Iris pigment epithelial cell (primary cell): ENCODE data around the gene SLC44A3.
A peak's percentile ranks its signal among the peaks of the same experiment; 100 is the strongest.

ENCODE experiments used
- DNase-seq: peaks from one replicate; pipeline ENCODE4 v3.0.0-alpha.2; 2011; ENCODE audit warnings: low read depth

SLC44A3 gene

GRCh38 chr1:94819945-94820746, at the start of gene SLC44A3:
Gene SLC44A3 (plus strand): TSS chr1:94820357. CDS start chr1:94820452, 95 bp downstream.
- peak; percentile 45 for DNase-seq

GRCh38 chr1:94772230-94772641, 47.9 kb upstream of the SLC44A3 start:
- DNase-seq = peak; percentile 99

GRCh38 chr1:94772845-94773244, 47.3 kb upstream of the SLC44A3 start:
- DNase-seq = no peak

- DNase-seq = no peak
Observed at GRCh38 chr1:94773296-94773809, 46.8 kb upstream of the SLC44A3 start.

- peak; percentile 87 for DNase-seq
Observed at GRCh38 chr1:94773931-94774422, 46.2 kb upstream of the SLC44A3 start.

GRCh38 chr1:94776474-94776873, 43.7 kb upstream of the SLC44A3 start:
- no peak for DNase-seq

GRCh38 chr1:94777281-94777680, 42.9 kb upstream of the SLC44A3 start:
- no peak for DNase-seq

- DNase-seq = peak; percentile 70
Observed at GRCh38 chr1:94778808-94779207, 41.3 kb upstream of the SLC44A3 start.

- DNase-seq = peak; percentile 87
Observed at GRCh38 chr1:94783342-94784189, 36.6 kb upstream of the SLC44A3 start.

GRCh38 chr1:94784190-94784515, 36.0 kb upstream of the SLC44A3 start:
- no peak for DNase-seq

GRCh38 chr1:94787691-94788090, 32.5 kb upstream of the SLC44A3 start:
- no peak for DNase-seq

- DNase-seq = no peak
Observed at GRCh38 chr1:94790246-94790645, 29.9 kb upstream of the SLC44A3 start.

- DNase-seq = no peak
Observed at GRCh38 chr1:94790670-94791069, 29.5 kb upstream of the SLC44A3 start.

- peak; percentile 84 for DNase-seq
Observed at GRCh38 chr1:94792473-94793295, 27.5 kb upstream of the SLC44A3 start.

- DNase-seq = peak; percentile 80
Observed at GRCh38 chr1:94793296-94793656, 26.9 kb upstream of the SLC44A3 start.

GRCh38 chr1:94795434-94795833, 24.7 kb upstream of the SLC44A3 start:
- no peak for DNase-seq

- DNase-seq = no peak
Observed at GRCh38 chr1:94796266-94796665, 23.9 kb upstream of the SLC44A3 start.

- DNase-seq = no peak
Observed at GRCh38 chr1:94797291-94797690, 22.9 kb upstream of the SLC44A3 start.

- DNase-seq = no peak
Observed at GRCh38 chr1:94798054-94798453, 22.1 kb upstream of the SLC44A3 start.

- no peak for DNase-seq
Observed at GRCh38 chr1:94798462-94798861, 21.7 kb upstream of the SLC44A3 start.

GRCh38 chr1:94799206-94799605, 21.0 kb upstream of the SLC44A3 start:
- DNase-seq = no peak
